Activated T-cell treated with anti-CD3 and anti-CD28 coated beads, Interleukin-2, amount 50 U/mL, for 72 hours (primary cell): ENCODE results near the gene UGT1A1. TPM values are rescaled to one million over a fixed set of nuclear protein-coding genes. Genes with fewer than 3 reads are reported as not detected.

Experiments
- ATAC-seq, 2 donors: fragments of 150-1000 bp; cut with Tn5 transposase; replicated peaks in 1 of 2; 2 replicates each; pipeline ENCODE4 v1.10.0; 2021; ENCODE audit warnings: moderate library complexity in 2 of 2, mild to moderate bottlenecking in 1 of 2
- DNase-seq, 2 donors: peaks; one replicate each; pipeline ENCODE4 v3.0.0; 2021 to 2022; ENCODE audit warnings: mixed read lengths in 1 of 2
- H3K27ac Mint-ChIP-seq: one replicate; pipeline ENCODE4 v1.8.0; 2022; ENCODE audit warnings: mild to moderate bottlenecking, moderate library complexity, mixed read lengths
- H3K27me3 Mint-ChIP-seq: one replicate; pipeline ENCODE4 v1.8.0; 2022; ENCODE audit warnings: low read depth, mixed read lengths
- H3K36me3 Mint-ChIP-seq, 2 donors: one replicate each; pipeline ENCODE4 v1.8.0; 2022; ENCODE audit warnings: mixed read lengths in 2 of 2, mild to moderate bottlenecking in 1 of 2; ENCODE audit not compliant: insufficient read depth in 2 of 2
- H3K4me1 Mint-ChIP-seq: one replicate; pipeline ENCODE4 v1.8.0; 2022; ENCODE audit warnings: low read depth, mixed read lengths
- H3K4me3 Mint-ChIP-seq, 2 donors: one replicate each; pipeline ENCODE4 v1.8.0; 2022; ENCODE audit warnings: mild to moderate bottlenecking in 2 of 2, mixed read lengths in 2 of 2, moderate library complexity in 2 of 2
- H3K9me3 Mint-ChIP-seq, 2 donors: one replicate each; pipeline ENCODE4 v1.8.0; 2022; ENCODE audit warnings: mixed read lengths in 2 of 2
- total RNA-seq, 2 donors: library from RNA; stranded (reverse); gene quantifications; one replicate each; pipeline ENCODE4 v1.2.3, GENCODE V29; 2022

The UGT1A1 gene
- total RNA-seq, 2 donors from 2014 or later, result not detected

- peaks cover 30% of the 10 kb centered on the region for H3K27me3 Mint-ChIP-seq
- no peak overlapping the region for H3K27ac Mint-ChIP-seq
- DNase-seq (no peak), ATAC-seq (no peak)
- H3K4me1 Mint-ChIP-seq, result no peaks in the 10 kb centered on the region
- H3K36me3 Mint-ChIP-seq, result no peaks in the 10 kb centered on the region
- H3K4me3 Mint-ChIP-seq, result no peak overlapping the region
- no peaks in the 10 kb centered on the region for H3K9me3 Mint-ChIP-seq
Measured at GRCh38 chr2:233768076-233768475, 8.0 kb downstream of the UGT1A1 start.

- H3K4me1 Mint-ChIP-seq, result no peaks in the 10 kb centered on the region
- no peaks in the 10 kb centered on the region for H3K9me3 Mint-ChIP-seq
- ATAC-seq, result no peak
- peaks cover 18% of the 10 kb centered on the region for H3K27me3 Mint-ChIP-seq
- no peak for DNase-seq
- H3K27ac Mint-ChIP-seq, result no peak overlapping the region
- no peak overlapping the region for H3K4me3 Mint-ChIP-seq
- H3K36me3 Mint-ChIP-seq, result no peaks in the 10 kb centered on the region
Measured at GRCh38 chr2:233769260-233769659, 9.2 kb downstream of the UGT1A1 start.

- peaks cover 6% of the 10 kb centered on the region for H3K27me3 Mint-ChIP-seq
Measured at GRCh38 chr2:233772153-233772552, 12.1 kb downstream of the UGT1A1 start.

DNA sequence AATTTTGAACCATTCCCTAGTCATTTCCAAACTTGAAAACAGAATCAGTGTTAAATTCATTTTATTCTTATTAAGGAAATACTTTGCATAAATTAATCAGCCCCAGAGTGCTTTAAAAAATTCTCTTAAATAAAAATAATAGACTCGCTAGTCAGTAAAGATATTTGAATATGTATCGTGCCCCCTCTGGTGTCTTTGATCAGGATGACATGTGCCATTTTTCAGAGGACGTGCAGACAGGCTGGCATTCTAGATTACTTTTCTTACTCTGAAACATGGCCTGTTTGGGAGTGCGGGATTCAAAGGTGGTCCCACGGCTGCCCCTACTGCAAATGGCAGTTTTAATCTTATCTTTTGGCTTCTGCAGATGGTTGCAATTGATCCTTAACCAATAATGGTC, 12.5 kb downstream of the UGT1A1 start:
- Mint-ChIP-seq H3K4me1 (no peaks in the 10 kb centered on the region), H3K27me3 (peaks cover 6% of the 10 kb centered on the region), H3K36me3 (peaks cover 2 to 4% of the 10 kb centered on the region in 2 donors), H3K4me3 (no peak overlapping the region), H3K27ac (no peak overlapping the region), H3K9me3 (peaks cover 7 to 8% of the 10 kb centered on the region in 2 donors)
- DNase-seq, result no peak
- ATAC-seq, result no peak

More at GRCh38 chr2:233772153-233772552, 12.1 kb downstream of the UGT1A1 start:
- no peak for ATAC-seq
- H3K4me3 Mint-ChIP-seq, result no peak overlapping the region
- H3K9me3 Mint-ChIP-seq, result peaks cover 5 to 7% of the 10 kb centered on the region in 2 donors
- H3K4me1 Mint-ChIP-seq, result no peaks in the 10 kb centered on the region
- peaks cover 2 to 4% of the 10 kb centered on the region in 2 donors for H3K36me3 Mint-ChIP-seq
- no peak overlapping the region for H3K27ac Mint-ChIP-seq
- DNase-seq, result no peak

GRCh38 chr2:233773854-233774253, 13.8 kb downstream of the UGT1A1 start:
- Mint-ChIP-seq H3K27me3 (peaks cover 6% of the 10 kb centered on the region), H3K36me3 (peaks cover 2 to 4% of the 10 kb centered on the region in 2 donors), H3K9me3 (peaks cover 7 to 8% of the 10 kb centered on the region in 2 donors), H3K4me3 (no peak overlapping the region), H3K4me1 (no peaks in the 10 kb centered on the region), H3K27ac (no peak overlapping the region)
- no peak for ATAC-seq
- no peak for DNase-seq

DNA sequence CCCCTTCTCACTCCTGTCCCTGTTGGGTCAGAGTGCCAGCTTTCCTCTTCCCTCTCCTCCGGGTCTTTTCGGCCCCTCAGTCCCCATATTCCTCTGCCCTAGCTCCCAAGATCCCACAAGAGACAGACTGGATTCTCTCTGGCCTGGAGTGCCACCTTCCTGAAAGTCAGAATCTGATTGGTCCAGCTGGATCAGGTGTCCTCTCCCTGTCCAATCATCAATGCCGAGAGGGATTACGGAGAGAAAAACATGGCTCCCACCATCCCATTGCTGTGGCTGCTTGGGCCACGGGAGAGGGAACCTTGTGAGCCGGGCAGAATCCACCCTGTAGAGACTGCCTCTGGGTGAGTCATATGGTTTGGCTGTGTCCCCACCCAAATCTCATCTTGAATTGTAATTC, 15.3 kb downstream of the UGT1A1 start:
- H3K36me3 Mint-ChIP-seq, result peaks cover 2 to 4% of the 10 kb centered on the region in 2 donors
- H3K27me3 Mint-ChIP-seq, result no peaks in the 10 kb centered on the region
- peaks cover 7 to 10% of the 10 kb centered on the region in 2 donors for H3K9me3 Mint-ChIP-seq

DNA sequence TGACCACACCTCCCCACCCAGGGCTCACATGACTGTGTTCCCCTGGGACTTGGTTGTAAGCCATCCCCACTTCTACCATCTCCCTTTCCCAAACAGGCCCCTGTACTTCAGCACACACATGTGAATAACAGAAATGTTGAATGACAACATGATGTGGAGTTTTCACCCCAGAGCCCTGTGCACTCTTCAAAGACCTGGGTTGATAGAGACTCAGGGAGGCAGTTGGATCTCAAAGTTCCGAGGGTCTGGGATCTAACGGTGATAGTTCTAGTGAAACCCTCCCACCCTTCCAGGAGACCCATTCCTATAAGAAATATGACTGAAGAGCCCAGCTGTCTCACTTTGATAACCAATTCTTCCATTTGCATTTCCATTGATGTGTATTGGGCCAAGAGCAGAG, 18.0 kb downstream of the UGT1A1 start, which contains the start of gene MROH2A:
Gene MROH2A (plus strand): TSS at position 301 of the 400 bp plus-strand sequence. CDS start 1,029 bp downstream, outside the sequence.
- DNase-seq, result no peak
- H3K9me3 Mint-ChIP-seq, result peaks cover 7 to 10% of the 10 kb centered on the region in 2 donors
- no peak for ATAC-seq
- no peaks in the 10 kb centered on the region for H3K4me1 Mint-ChIP-seq
- H3K4me3 Mint-ChIP-seq, result no peak within 1 kb of the TSS
- H3K27ac Mint-ChIP-seq, result no peak within 1 kb of the TSS
- peaks cover 2 to 4% of the 10 kb centered on the region in 2 donors for H3K36me3 Mint-ChIP-seq
- H3K27me3 Mint-ChIP-seq, result peaks cover 11% of the 10 kb centered on the region

More for the DNA sequence above, 15.3 kb downstream of the UGT1A1 start:
- no peaks in the 10 kb centered on the region for H3K4me1 Mint-ChIP-seq
- H3K4me3 Mint-ChIP-seq, result no peak overlapping the region
- DNase-seq, result no peak
- no peak overlapping the region for H3K27ac Mint-ChIP-seq
- no peak for ATAC-seq

DNA sequence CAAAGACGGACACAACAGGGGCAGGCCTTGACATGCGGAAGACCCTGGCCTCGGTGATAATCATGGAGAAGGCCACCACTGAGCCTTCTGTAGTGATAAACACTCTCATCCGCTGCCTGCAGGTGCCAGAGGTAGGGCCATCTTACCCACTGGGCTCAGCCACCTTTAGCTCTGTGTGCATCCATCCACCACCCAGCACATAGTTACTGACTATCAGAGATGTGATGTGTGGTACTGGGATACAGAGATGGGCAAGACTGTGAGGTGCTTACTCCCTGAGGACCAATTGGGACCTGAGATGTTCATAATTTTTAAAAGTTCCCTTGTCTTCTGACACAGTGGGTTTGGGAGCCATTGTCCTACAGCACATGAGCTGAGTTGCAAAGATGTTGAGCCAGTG, 19.7 kb downstream of the UGT1A1 start:
- ATAC-seq (no peak), DNase-seq (no peak)
- H3K27me3 Mint-ChIP-seq, result peaks cover 13% of the 10 kb centered on the region
- H3K36me3 Mint-ChIP-seq, result peaks cover 2 to 4% of the 10 kb centered on the region in 2 donors
- no peaks in the 10 kb centered on the region for H3K4me1 Mint-ChIP-seq
- H3K27ac Mint-ChIP-seq, result no peak overlapping the region
- no peak overlapping the region for H3K4me3 Mint-ChIP-seq
- H3K9me3 Mint-ChIP-seq, result peaks cover 7 to 10% of the 10 kb centered on the region in 2 donors

DNA sequence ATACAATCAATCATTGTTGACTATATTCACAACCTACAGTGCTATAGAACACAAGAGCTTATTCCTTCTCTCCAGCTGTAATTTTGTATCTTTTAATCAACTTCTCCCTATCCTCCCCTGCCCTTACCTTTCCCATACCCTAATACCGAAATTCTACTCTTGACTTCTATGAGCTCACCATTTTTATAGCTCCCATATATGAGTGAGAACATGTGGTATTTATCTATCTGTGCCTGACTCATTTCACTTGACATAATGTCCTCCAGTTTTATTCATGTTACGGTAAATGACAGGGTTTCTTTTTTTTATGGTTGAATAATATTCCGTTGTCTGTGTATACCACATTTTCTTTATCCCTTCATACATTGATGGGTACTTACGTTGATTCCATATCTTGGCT, 20.7 kb downstream of the UGT1A1 start:
- Mint-ChIP-seq H3K27ac (no peak overlapping the region), H3K27me3 (peaks cover 13% of the 10 kb centered on the region), H3K9me3 (peaks cover 5 to 10% of the 10 kb centered on the region in 2 donors), H3K36me3 (peaks cover 2 to 4% of the 10 kb centered on the region in 2 donors), H3K4me1 (no peaks in the 10 kb centered on the region), H3K4me3 (no peak overlapping the region)
- ATAC-seq, result no peak
- no peak for DNase-seq

DNA sequence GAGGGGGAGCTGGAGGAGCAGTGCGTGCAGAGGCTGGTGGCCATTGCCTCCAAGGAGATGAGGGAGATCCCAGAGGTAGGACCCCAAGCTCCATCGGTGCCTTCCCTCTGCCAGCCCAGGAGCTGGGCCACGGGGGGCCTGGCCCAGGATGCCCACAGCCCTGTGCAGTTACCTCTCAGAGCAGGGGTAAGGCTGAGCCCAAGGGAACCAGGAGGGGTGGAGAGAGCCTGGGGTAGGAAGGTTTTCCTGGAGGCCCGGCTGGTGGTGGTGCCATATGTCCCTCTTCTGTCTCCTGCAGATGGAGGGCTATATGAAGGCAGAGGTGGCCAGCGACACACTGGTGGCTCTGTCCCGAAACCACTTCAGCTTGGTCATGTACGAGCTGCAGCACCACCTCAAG, 29.5 kb downstream of the UGT1A1 start:
- DNase-seq (no peak), ATAC-seq (no peak)
- Mint-ChIP-seq H3K36me3 (no peaks in the 10 kb centered on the region), H3K9me3 (peaks cover 3 to 5% of the 10 kb centered on the region in 2 donors), H3K4me1 (no peaks in the 10 kb centered on the region), H3K4me3 (no peak overlapping the region), H3K27ac (no peak overlapping the region), H3K27me3 (no peaks in the 10 kb centered on the region)

DNA sequence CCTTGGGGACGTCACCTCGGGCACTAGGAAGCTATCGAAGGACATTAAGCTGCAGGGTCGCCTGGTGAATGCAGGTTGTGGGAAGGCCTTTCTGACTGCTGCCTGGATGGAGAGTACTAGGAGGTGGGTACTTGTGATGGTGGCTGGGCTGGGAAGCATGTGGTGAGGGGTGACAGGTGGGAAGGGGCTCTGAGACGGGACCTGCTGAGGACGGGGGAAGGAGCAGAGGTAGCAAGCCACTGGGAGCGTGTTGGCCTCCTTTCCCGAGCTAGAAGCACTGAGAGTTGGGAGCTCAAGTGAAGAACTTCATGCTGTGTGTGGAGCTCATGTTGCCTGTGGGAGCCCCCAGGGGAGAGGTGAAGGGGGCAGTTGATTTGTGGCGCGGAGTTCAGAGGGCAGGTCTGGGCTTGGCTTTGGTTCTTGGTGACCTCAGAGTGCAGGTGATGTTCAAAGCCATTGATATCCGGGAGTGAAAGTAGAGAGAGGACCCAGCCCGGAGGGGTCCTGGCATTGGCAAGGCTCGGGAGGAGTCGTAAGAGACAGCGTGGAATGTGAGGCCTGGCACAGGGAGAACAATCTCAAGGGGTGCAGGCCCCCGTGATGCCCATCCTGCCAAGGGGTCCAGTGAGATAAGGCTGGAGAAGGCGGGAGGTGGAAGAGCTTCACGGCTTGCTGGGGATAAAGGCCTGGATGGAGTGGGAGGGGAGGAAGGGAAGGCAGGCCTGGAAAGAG, 31.2 kb downstream of the UGT1A1 start:
- DNase-seq (no peak), ATAC-seq (no peak)
- H3K4me1 Mint-ChIP-seq, result no peaks in the 10 kb centered on the region
- H3K4me3 Mint-ChIP-seq, result no peak overlapping the region
- H3K9me3 Mint-ChIP-seq, result peaks cover under 1 to 2% of the 10 kb centered on the region in 2 donors
- no peak overlapping the region for H3K27ac Mint-ChIP-seq
- H3K36me3 Mint-ChIP-seq, result no peaks in the 10 kb centered on the region
- H3K27me3 Mint-ChIP-seq, result no peaks in the 10 kb centered on the region

DNA sequence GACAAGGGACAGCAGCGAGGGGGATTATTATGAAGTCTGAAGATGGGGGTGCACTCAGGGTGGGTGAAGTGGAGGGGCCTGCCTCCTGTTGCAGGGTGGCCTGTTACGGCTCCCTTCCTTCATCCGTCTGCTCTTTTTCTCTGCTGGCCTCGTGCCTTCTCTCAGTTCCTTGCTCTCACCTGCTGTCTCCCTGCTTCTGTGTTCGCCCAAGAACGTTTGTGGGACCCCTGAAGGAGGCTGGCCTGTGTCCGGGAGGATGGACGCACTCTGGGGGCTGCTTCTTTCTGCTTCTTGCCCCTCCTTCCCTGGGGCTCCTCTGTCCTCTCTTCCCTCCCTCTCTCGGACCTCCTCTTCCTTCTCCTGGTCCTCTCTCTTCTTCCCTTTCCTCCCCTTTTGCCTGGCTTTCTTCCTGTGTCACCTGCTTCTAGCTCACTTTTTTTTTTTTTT, 31.8 kb downstream of the UGT1A1 start:
- Mint-ChIP-seq H3K9me3 (no peaks in the 10 kb centered on the region), H3K4me3 (no peak overlapping the region), H3K4me1 (no peaks in the 10 kb centered on the region), H3K27ac (no peak overlapping the region), H3K27me3 (no peaks in the 10 kb centered on the region), H3K36me3 (no peaks in the 10 kb centered on the region)
- DNase-seq, result no peak
- ATAC-seq, result no peak

- Mint-ChIP-seq H3K4me3 (no peak overlapping the region), H3K27ac (no peak overlapping the region), H3K36me3 (no peaks in the 10 kb centered on the region), H3K4me1 (no peaks in the 10 kb centered on the region), H3K9me3 (no peaks in the 10 kb centered on the region), H3K27me3 (no peaks in the 10 kb centered on the region)
- DNase-seq (no peak), ATAC-seq (no peak)
Measured at GRCh38 chr2:233792720-233793119, 32.6 kb downstream of the UGT1A1 start.
